ENCODE data around the gene UTP18.

GRCh38 chr17:51238255-51238887, 22.0 kb upstream of the UTP18 start:
- no peak for TF ChIP-seq EZH2 (IDR thresholded peaks at IDR 0.05; ENCODE audit: low read length)
- TF ChIP-seq, protein P1, sequence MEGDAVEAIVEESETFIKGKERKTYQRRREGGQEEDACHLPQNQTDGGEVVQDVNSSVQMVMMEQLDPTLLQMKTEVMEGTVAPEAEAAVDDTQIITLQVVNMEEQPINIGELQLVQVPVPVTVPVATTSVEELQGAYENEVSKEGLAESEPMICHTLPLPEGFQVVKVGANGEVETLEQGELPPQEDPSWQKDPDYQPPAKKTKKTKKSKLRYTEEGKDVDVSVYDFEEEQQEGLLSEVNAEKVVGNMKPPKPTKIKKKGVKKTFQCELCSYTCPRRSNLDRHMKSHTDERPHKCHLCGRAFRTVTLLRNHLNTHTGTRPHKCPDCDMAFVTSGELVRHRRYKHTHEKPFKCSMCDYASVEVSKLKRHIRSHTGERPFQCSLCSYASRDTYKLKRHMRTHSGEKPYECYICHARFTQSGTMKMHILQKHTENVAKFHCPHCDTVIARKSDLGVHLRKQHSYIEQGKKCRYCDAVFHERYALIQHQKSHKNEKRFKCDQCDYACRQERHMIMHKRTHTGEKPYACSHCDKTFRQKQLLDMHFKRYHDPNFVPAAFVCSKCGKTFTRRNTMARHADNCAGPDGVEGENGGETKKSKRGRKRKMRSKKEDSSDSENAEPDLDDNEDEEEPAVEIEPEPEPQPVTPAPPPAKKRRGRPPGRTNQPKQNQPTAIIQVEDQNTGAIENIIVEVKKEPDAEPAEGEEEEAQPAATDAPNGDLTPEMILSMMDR (optimal IDR thresholded peaks at IDR 0.05 in 1 of 3, IDR thresholded peaks at IDR 0.05 in 1 of 3, conservative IDR thresholded peaks at IDR 0.05 in 1 of 3; ENCODE audit: extremely low read depth in 1 of 3, insufficient read depth in 2 of 3, low read length in 3 of 3) = no peak

Measured in keratinocyte (primary cell).